D721Med (cell line): Measurements from ENCODE around the gene USP35.

Source experiments
- DNase-seq: peaks from one replicate; pipeline ENCODE4 v3.0.0; 2011; ENCODE audit warnings: low spot score; ENCODE audit not compliant: insufficient read length
- FAIRE-seq: peaks from 2 replicates; lab custom pipeline; 2011; peaks lifted over from hg19 to GRCh38; lab: Jason Lieb, UNC
- TF ChIP-seq, protein P1 (sequence below): IDR thresholded peaks from 2 replicates; pipeline ENCODE4 v1.5.1; 2012; ENCODE audit warnings: mild to moderate bottlenecking, control low read depth; ENCODE audit not compliant: insufficient read depth; ENCODE audit errors: missing control alignments

USP35 gene

DNA sequence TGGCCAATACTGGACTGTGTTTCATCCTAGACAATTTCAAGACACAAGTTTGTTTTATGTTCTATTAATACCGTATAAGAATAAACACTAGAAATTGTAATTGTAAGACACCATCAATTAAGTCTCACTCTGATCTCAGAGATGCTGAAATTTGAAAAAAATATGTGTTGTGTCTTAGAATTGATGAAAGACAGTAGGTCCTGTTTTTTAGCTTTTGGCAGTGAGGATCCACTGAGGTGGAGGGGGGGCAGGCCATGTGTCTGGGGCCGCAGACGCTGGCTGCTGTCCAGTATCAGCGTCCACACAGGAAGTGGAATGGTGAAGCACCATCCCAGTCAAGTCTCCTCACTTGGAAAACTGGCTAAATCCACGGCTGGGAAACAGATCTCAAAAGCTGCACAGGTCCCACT is 26.8 kb upstream of the USP35 start:
- FAIRE-seq (no peak), DNase-seq (no peak)
- TF ChIP-seq, protein P1, sequence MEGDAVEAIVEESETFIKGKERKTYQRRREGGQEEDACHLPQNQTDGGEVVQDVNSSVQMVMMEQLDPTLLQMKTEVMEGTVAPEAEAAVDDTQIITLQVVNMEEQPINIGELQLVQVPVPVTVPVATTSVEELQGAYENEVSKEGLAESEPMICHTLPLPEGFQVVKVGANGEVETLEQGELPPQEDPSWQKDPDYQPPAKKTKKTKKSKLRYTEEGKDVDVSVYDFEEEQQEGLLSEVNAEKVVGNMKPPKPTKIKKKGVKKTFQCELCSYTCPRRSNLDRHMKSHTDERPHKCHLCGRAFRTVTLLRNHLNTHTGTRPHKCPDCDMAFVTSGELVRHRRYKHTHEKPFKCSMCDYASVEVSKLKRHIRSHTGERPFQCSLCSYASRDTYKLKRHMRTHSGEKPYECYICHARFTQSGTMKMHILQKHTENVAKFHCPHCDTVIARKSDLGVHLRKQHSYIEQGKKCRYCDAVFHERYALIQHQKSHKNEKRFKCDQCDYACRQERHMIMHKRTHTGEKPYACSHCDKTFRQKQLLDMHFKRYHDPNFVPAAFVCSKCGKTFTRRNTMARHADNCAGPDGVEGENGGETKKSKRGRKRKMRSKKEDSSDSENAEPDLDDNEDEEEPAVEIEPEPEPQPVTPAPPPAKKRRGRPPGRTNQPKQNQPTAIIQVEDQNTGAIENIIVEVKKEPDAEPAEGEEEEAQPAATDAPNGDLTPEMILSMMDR: no peak

DNA sequence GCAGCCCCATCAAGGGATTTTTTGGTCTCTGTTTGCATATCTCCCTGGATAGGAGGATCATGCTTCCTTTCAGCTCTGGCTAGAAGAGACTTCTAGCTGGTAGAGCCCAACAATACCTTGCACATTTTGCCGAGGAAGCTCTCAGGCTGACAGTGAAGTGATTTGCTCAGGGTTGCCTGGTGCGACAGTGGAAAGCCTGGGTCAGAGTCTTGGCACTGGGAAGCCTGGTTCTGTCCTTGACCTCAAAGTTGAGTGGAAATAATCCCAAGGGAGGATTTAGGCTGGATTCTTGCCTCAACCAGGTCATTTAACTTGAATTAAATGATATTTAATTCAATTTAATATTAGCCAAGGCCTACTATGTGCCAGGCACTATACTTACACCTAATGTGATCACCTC is 24.9 kb upstream of the USP35 start:
- TF ChIP-seq, protein P1: no peak
- DNase-seq (no peak), FAIRE-seq (no peak)

DNA sequence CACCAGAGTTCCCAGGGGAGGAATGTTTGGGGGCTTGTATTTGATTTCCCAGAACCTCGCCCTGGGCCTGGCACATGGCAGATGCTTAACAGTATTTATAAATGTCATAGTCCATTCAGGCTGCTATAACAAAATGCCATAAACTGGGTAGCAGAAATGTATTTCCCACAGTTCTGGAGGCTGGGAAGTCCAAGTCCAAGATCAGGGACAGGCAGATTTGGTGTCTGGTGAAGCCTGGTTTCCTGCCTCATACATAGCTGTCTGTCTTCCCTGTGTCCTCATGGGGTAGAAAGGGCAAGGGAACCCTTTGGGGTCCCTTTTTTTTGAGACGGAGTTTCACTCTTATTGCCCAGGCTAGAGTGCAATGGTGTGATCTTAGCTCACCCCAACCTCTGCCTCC is 24.2 kb upstream of the USP35 start:
- DNase-seq (no peak), FAIRE-seq (no peak)
- TF ChIP-seq, protein P1: no peak

DNA sequence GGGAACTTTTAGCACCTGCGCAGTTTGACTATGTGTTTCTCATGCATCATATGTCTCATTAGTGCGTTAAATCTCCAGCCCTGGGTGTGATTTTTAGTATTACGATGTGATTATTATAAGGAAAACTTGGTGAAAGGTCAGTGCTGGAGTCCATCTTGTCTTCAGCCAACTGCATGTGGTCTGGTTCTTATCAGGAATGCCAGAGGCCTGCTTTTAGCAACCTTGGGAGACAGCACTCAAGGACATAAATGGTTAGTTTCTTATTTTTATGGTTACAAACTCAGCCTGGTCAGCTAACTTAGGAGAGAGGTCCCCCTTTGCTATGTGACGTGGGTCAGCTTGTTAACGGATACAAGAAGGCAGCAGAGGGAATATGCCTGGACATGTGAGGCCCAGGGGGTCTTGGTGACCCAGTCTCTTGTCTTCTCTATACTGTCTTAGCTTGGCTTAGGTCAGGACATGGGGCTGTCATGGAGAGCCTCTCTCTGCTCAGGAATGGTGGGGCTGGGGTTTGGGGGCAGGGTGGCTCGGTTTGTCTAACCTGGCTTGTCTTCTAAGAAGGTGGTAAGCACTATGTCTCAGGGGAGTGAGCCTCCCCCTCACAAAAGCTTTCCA is 21.8 kb upstream of the USP35 start:
- FAIRE-seq (no peak), DNase-seq (no peak)
- TF ChIP-seq, protein P1: no peak

DNA sequence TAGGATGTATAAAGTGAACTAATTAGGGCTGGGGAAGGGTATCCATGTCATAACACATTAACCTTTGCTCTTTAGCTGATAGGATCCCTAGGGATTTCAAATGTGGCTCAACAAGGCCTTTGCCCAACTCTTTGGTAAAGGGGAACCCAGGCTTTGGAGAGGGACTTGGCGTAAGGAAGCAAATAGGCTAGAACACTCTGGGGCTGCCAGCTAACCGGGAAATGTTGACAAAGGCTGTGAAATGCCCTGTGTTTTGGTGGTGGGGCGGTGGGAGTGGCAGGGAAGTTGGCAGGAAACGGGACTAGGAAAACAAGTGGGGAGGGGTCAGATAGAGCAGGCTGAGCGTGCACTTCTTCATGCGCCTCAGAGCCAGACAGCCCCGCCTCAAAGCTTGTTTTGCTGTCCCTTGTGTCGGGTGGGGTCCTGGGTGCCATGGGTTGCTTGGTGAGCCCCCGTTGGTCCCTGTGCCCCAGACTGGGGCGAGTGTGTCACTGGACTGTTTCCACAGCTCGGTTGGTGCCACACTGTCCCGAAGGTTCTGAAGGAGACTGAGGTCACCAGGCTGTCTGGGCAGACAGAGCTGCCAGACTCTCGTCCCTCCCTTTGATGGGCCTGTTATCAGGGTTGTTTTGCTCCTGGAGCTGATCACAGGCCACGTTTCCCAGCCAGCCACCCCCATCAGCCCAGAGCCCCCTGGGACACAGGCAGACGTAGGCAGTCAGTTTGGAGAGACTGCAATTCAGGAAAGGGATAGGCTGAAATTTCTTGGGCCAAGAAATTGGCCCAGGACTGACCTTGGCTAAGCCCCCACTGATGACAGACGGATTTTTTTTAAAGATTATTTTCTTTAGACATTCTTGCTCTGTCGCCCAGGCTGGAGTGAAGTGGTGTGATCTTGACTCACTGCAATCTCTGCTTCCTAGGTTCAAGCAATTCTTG is 19.9 kb upstream of the USP35 start:
- TF ChIP-seq, protein P1: no peak
- no peak for FAIRE-seq
- no peak for DNase-seq

DNA sequence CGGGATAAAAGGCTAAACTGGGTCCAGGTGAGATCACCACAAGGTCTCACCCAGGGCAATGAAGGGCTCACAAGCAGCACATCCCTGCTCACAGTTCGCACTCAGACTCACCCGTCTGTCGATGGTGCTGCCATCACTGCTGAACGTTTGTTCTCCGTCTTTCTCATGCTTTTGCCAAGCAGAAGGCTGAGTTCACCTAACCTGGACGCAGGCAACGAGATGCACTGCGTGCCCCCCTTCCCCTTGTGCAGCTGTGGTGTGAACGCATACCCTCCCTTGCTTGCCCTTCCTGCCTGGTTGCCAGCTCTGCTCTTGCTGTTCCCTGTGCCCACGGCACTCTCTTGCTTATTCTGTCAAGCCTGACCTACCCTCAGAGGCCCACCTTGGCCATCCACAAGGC is 18.3 kb upstream of the USP35 start:
- TF ChIP-seq, protein P1: no peak
- DNase-seq: no peak
- FAIRE-seq: no peak
